ENCODE results near the gene DAP.

DAP gene

GRCh38 chr5:10634562-10634961 is 126.5 kb downstream of the DAP start:
- no peaks in the 10 kb centered on the region for H3K9me3 ChIP-seq (ENCODE audit: control insufficient read depth, low read length)
- TF ChIP-seq, protein P1, sequence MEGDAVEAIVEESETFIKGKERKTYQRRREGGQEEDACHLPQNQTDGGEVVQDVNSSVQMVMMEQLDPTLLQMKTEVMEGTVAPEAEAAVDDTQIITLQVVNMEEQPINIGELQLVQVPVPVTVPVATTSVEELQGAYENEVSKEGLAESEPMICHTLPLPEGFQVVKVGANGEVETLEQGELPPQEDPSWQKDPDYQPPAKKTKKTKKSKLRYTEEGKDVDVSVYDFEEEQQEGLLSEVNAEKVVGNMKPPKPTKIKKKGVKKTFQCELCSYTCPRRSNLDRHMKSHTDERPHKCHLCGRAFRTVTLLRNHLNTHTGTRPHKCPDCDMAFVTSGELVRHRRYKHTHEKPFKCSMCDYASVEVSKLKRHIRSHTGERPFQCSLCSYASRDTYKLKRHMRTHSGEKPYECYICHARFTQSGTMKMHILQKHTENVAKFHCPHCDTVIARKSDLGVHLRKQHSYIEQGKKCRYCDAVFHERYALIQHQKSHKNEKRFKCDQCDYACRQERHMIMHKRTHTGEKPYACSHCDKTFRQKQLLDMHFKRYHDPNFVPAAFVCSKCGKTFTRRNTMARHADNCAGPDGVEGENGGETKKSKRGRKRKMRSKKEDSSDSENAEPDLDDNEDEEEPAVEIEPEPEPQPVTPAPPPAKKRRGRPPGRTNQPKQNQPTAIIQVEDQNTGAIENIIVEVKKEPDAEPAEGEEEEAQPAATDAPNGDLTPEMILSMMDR (IDR thresholded peaks at IDR 0.05), result no peak
- no peak overlapping the region for H3K4me2 ChIP-seq (ENCODE audit: low read length)
- no peak overlapping the region for H3K27ac ChIP-seq
- no peak overlapping the region for H3K9ac ChIP-seq
- no peak overlapping the region for H3K4me3 ChIP-seq (ENCODE audit: low read depth, low read length)
- H3K79me2 ChIP-seq, result no peaks in the 10 kb centered on the region
- no peaks in the 10 kb centered on the region for H3K27me3 ChIP-seq (ENCODE audit: control insufficient read depth, insufficient read depth, low read length)
- no peaks in the 10 kb centered on the region for H3K36me3 ChIP-seq (ENCODE audit: control insufficient read depth, insufficient read depth, low read length)
- H2AFZ ChIP-seq, result no peak overlapping the region
- H3K4me1 ChIP-seq, result no peaks in the 10 kb centered on the region

- Histone ChIP-seq H3K9me3 (ENCODE audit: control insufficient read depth, low read length) (no peaks in the 10 kb centered on the region), H3K4me3 (ENCODE audit: low read depth, low read length) (no peak overlapping the region), H3K27me3 (ENCODE audit: control insufficient read depth, insufficient read depth, low read length) (no peaks in the 10 kb centered on the region), H3K36me3 (ENCODE audit: control insufficient read depth, insufficient read depth, low read length) (no peaks in the 10 kb centered on the region), H3K27ac (no peak overlapping the region), H3K9ac (no peak overlapping the region), H3K4me2 (ENCODE audit: low read length) (no peak overlapping the region), H3K4me1 (no peaks in the 10 kb centered on the region), H2AFZ (no peak overlapping the region), H3K79me2 (no peaks in the 10 kb centered on the region)
- TF ChIP-seq, protein P1 (IDR thresholded peaks at IDR 0.05), result no peak
Measured at GRCh38 chr5:10634050-10634449, 127.0 kb downstream of the DAP start.

- Histone ChIP-seq H3K36me3 (ENCODE audit: control insufficient read depth, insufficient read depth, low read length) (no peaks in the 10 kb centered on the region), H3K9me3 (ENCODE audit: control insufficient read depth, low read length) (no peaks in the 10 kb centered on the region), H3K4me1 (no peaks in the 10 kb centered on the region), H3K27ac (no peak overlapping the region), H3K4me3 (ENCODE audit: low read depth, low read length) (no peak overlapping the region), H3K4me2 (ENCODE audit: low read length) (no peak overlapping the region), H2AFZ (no peak overlapping the region), H3K9ac (no peak overlapping the region), H3K79me2 (no peaks in the 10 kb centered on the region), H3K27me3 (ENCODE audit: control insufficient read depth, insufficient read depth, low read length) (no peaks in the 10 kb centered on the region)
- TF ChIP-seq, protein P1 (IDR thresholded peaks at IDR 0.05), result no peak
Measured at GRCh38 chr5:10633271-10634049, 127.6 kb downstream of the DAP start.

DNA sequence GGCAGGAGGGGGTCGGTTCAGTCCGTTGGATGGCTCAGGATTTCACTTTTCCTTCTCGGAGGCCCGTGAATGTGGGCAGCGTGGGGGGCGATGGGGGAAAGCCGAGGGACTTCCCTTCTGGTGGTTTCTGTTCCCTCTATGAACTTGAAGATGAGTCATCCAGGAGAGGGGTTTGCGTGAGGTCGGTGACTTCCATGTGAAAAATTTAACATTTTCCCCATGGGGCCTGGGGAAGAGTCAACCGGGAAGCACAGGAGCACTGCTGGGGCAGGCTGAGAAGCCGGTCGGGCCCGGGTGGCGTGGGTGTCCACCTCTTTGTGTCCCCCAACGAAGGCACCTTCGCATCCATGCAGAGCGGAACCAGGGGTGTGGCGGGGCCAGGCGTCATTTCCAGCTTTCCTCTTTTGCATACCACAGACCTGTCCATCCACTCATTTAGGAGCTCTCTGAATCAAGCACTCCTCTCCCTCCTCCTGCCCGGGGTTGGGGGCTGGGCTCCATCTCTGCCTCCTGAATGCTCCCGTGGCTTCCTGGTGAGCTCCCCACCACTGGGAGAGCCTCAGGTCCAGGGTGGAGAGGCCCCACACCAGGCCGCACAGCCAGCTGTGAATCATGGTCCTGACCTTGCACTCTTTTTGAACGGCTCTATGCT is 128.8 kb downstream of the DAP start:
- Histone ChIP-seq H2AFZ (no peak overlapping the region), H3K36me3 (ENCODE audit: control insufficient read depth, insufficient read depth, low read length) (no peaks in the 10 kb centered on the region), H3K4me1 (no peaks in the 10 kb centered on the region), H3K79me2 (no peaks in the 10 kb centered on the region), H3K4me3 (ENCODE audit: low read depth, low read length) (no peak overlapping the region), H3K27me3 (ENCODE audit: control insufficient read depth, insufficient read depth, low read length) (no peaks in the 10 kb centered on the region), H3K4me2 (ENCODE audit: low read length) (no peak overlapping the region), H3K27ac (no peak overlapping the region), H3K9ac (no peak overlapping the region), H3K9me3 (ENCODE audit: control insufficient read depth, low read length) (no peaks in the 10 kb centered on the region)
- TF ChIP-seq, protein P1 (IDR thresholded peaks at IDR 0.05), result no peak

All from parathyroid adenoma (tissue), 2 donors.